Erythroblast (primary cell): Measurements from ENCODE around the gene CACNA1C.

ENCODE experiments used
- GATA1 ChIP-seq: IDR thresholded peaks from 2 replicates; pipeline ENCODE4 v1.6.1; 2011; ENCODE audit warnings: low read depth, mild to moderate bottlenecking, control low read depth, low read length, moderate library complexity
- POLR2A ChIP-seq: IDR thresholded peaks from 2 replicates; pipeline ENCODE4 v1.6.1; 2011; ENCODE audit warnings: mild to moderate bottlenecking, low read length

GRCh38 chr12:2570562-2570961 lies 517.8 kb downstream of the CACNA1C start:
- no peak for TF ChIP-seq POLR2A
- no peak for TF ChIP-seq GATA1
